HEK293 (cell line): Measurements from ENCODE around the gene PREX1.

Experiments
- CTCF ChIA-PET: fragments of 350-600 bp; formaldehyde crosslinking; extraction: SDS; loops from one replicate; lab custom pipeline; 2021; ENCODE audit warnings: antibody characterized with exemption; lab: Yijun Ruan, JAX
- POLR2A ChIA-PET: fragments of 300-600 bp; formaldehyde crosslinking; extraction: SDS; loops from one replicate; lab custom pipeline; 2020; ENCODE audit warnings: antibody characterized with exemption, inconsistent platforms; lab: Yijun Ruan, JAX
- H3K27ac ChIP-seq: fragments of 200-500 bp; sonication (Bioruptor generic); 2 replicates; pipeline ENCODE4 v1.5.1; 2014; ENCODE audit warnings: low read depth, low read length, control low read depth, inconsistent platforms; ENCODE audit errors: extremely low read depth
- H3K36me3 ChIP-seq, 2 experiments: fragments of 200-500 bp in 1 of 2; sonication (Bioruptor generic) in 1 of 2; 1 replicate in 1 of 2; 2 replicates in 1 of 2; pipeline ENCODE4 v1.5.1; 2014 to 2017; ENCODE audit warnings: inconsistent platforms in 2 of 2, low read length in 2 of 2; ENCODE audit not compliant: control insufficient read depth in 2 of 2, insufficient read depth in 1 of 2
- H3K4me1 ChIP-seq: fragments of 200-500 bp; sonication (Bioruptor generic); 2 replicates; pipeline ENCODE4 v1.5.1; 2014; ENCODE audit warnings: mild to moderate bottlenecking, low read length, inconsistent platforms; ENCODE audit not compliant: control insufficient read depth, insufficient read depth
- H3K4me3 ChIP-seq: 2 replicates; pipeline ENCODE4 v1.5.1; 2011; ENCODE audit warnings: low read depth, mild to moderate bottlenecking, control low read depth, low read length, moderate library complexity
- H3K9me3 ChIP-seq: fragments of 200-500 bp; sonication (Bioruptor generic); 2 replicates; pipeline ENCODE4 v1.5.1; 2014; ENCODE audit warnings: low read depth, low read length, inconsistent platforms; ENCODE audit not compliant: control insufficient read depth, insufficient read depth
- BCL11B ChIP-seq: fragments of 450-650 bp; formaldehyde crosslinking; IDR thresholded peaks from 2 replicates; pipeline ENCODE4 v1.5.1; 2016; ENCODE audit warnings: low read depth, missing biosample characterization, missing genetic modification characterization
- GLI4 ChIP-seq: fragments of 450-650 bp; formaldehyde crosslinking; IDR thresholded peaks from 2 replicates; pipeline ENCODE4 v1.5.1; 2016; ENCODE audit warnings: missing biosample characterization, missing genetic modification characterization
- KLF1 ChIP-seq: fragments of 450-650 bp; formaldehyde crosslinking; IDR thresholded peaks from 2 replicates; pipeline ENCODE4 v1.5.1; 2016; ENCODE audit warnings: missing biosample characterization, missing genetic modification characterization
- SCRT1 ChIP-seq: fragments of 450-650 bp; formaldehyde crosslinking; IDR thresholded peaks from 2 replicates; pipeline ENCODE4 v1.5.1; 2016; ENCODE audit warnings: missing biosample characterization, missing genetic modification characterization, borderline replicate concordance
- SP3 ChIP-seq: fragments of 450-650 bp; formaldehyde crosslinking; IDR thresholded peaks from 2 replicates; pipeline ENCODE4 v1.5.1; 2016; ENCODE audit warnings: missing biosample characterization, missing genetic modification characterization
- SP7 ChIP-seq: fragments of 450-650 bp; formaldehyde crosslinking; IDR thresholded peaks from 2 replicates; pipeline ENCODE4 v1.5.1; 2016; ENCODE audit warnings: missing biosample characterization, missing genetic modification characterization
- ZBTB17 ChIP-seq: fragments of 450-650 bp; formaldehyde crosslinking; IDR thresholded peaks from 2 replicates; pipeline ENCODE4 v1.5.1; 2016; ENCODE audit warnings: missing biosample characterization, missing genetic modification characterization
- ZFHX2 ChIP-seq: fragments of 450-650 bp; formaldehyde crosslinking; conservative IDR thresholded peaks from 2 replicates; pipeline ENCODE4 v1.5.1; 2016; ENCODE audit warnings: missing biosample characterization, missing genetic modification characterization
- ZFP37 ChIP-seq: fragments of 450-650 bp; formaldehyde crosslinking; IDR thresholded peaks from 2 replicates; pipeline ENCODE4 v1.5.1; 2016; ENCODE audit warnings: missing biosample characterization, missing genetic modification characterization
- ZNF140 ChIP-seq: fragments of 450-650 bp; formaldehyde crosslinking; IDR thresholded peaks from 2 replicates; pipeline ENCODE4 v1.5.1; 2016; ENCODE audit warnings: missing biosample characterization, missing genetic modification characterization
- ZNF155 ChIP-seq: fragments of 450-650 bp; formaldehyde crosslinking; IDR thresholded peaks from 2 replicates; pipeline ENCODE4 v1.5.1; 2016; ENCODE audit warnings: missing biosample characterization, missing genetic modification characterization
- ZNF175 ChIP-seq: fragments of 450-650 bp; formaldehyde crosslinking; IDR thresholded peaks from 2 replicates; pipeline ENCODE4 v1.5.1; 2016; ENCODE audit warnings: missing biosample characterization, missing genetic modification characterization
- ZNF24 ChIP-seq: fragments of 450-650 bp; formaldehyde crosslinking; IDR thresholded peaks from 2 replicates; pipeline ENCODE4 v1.5.1; 2016; ENCODE audit warnings: missing biosample characterization, missing genetic modification characterization
- ZNF423 ChIP-seq: fragments of 450-650 bp; formaldehyde crosslinking; IDR thresholded peaks from 2 replicates; pipeline ENCODE4 v1.5.1; 2016; ENCODE audit warnings: missing biosample characterization, missing genetic modification characterization
- ZNF558 ChIP-seq: fragments of 450-650 bp; formaldehyde crosslinking; IDR thresholded peaks from 2 replicates; pipeline ENCODE4 v1.5.1; 2016; ENCODE audit warnings: missing biosample characterization, missing genetic modification characterization
- ZNF596 ChIP-seq: fragments of 450-650 bp; IDR thresholded peaks from 2 replicates; pipeline ENCODE4 v1.5.0; 2018; ENCODE audit warnings: missing biosample characterization, mild to moderate bottlenecking, missing genetic modification characterization, moderate library complexity
- ZNF621 ChIP-seq: fragments of 450-650 bp; formaldehyde crosslinking; IDR thresholded peaks from 2 replicates; pipeline ENCODE4 v1.5.1; 2017; ENCODE audit warnings: missing biosample characterization, missing genetic modification characterization
- ZNF626 ChIP-seq: fragments of 450-650 bp; sonication (Bioruptor Pico); formaldehyde crosslinking; IDR thresholded peaks from 2 replicates; pipeline ENCODE4 v1.5.1; 2018; ENCODE audit warnings: missing biosample characterization, missing genetic modification characterization, inconsistent platforms
- TF ChIP-seq, protein P1 (sequence below): fragments of 450-650 bp; formaldehyde crosslinking; IDR thresholded peaks from 2 replicates; pipeline ENCODE4 v1.5.1; 2016; ENCODE audit warnings: missing biosample characterization, missing genetic modification characterization
- TF ChIP-seq, protein P2 (sequence below): fragments of 450-650 bp; formaldehyde crosslinking; IDR thresholded peaks from 2 replicates; pipeline ENCODE4 v1.5.1; 2016; ENCODE audit warnings: missing biosample characterization, missing genetic modification characterization
- TF ChIP-seq, protein P3 (sequence below): fragments of 450-650 bp; formaldehyde crosslinking; IDR thresholded peaks from 2 replicates; pipeline ENCODE4 v1.5.1; 2016; ENCODE audit warnings: missing biosample characterization, missing genetic modification characterization

PREX1 gene

DNA sequence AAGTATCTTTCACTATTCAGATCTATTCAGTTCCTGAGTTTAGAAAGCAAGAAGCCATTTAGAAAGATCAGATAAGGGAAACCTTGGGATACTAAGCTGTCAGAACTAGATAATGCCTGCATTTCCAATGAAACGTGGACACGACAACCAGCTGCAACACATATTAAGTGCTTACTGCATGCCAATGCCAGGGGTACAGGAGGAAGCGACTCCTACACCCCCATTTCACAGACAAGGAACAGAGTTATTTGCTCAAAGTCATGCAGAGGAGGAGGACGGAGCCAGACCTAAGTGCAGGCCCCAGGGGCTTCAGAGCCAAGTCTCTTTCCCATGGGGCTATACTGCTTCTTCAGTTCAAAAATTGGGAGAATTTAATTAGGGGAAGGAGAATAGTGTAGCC is 62.4 kb downstream of the PREX1 start:
- no peak overlapping the region for H3K4me3 ChIP-seq
- H3K36me3 ChIP-seq: no peaks in the 10 kb centered on the region
- TF ChIP-seq SCRT1 (tag by site-specific recombination) (no peak), ZNF596 (no peak), SP3 (no peak), BCL11B (tag by site-specific recombination) (no peak), ZNF24 (tag by site-specific recombination) (no peak), ZNF140 (no peak), ZFP37 (tag by site-specific recombination) (no peak), ZNF175 (tag by site-specific recombination) (no peak), ZNF621 (tag by site-specific recombination) (no peak), GLI4 (tag by site-specific recombination) (no peak)
- TF ChIP-seq, protein P1, sequence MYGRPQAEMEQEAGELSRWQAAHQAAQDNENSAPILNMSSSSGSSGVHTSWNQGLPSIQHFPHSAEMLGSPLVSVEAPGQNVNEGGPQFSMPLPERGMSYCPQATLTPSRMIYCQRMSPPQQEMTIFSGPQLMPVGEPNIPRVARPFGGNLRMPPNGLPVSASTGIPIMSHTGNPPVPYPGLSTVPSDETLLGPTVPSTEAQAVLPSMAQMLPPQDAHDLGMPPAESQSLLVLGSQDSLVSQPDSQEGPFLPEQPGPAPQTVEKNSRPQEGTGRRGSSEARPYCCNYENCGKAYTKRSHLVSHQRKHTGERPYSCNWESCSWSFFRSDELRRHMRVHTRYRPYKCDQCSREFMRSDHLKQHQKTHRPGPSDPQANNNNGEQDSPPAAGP: no peak
- CTCF ChIA-PET: interaction anchor here (0.6 kb wide), 1 partner anchor 20 kb away, joined by 3 read pairs; no protein-coding TSS in a partner anchor
- H3K27ac ChIP-seq: no peak overlapping the region
- H3K9me3 ChIP-seq: no peaks in the 10 kb centered on the region
- POLR2A ChIA-PET: interaction anchor here (0.9 kb wide), 1 partner anchor 9 kb away, joined by 3 read pairs; no protein-coding TSS in a partner anchor
- H3K4me1 ChIP-seq: no peaks in the 10 kb centered on the region

- H3K36me3 ChIP-seq: no peaks in the 10 kb centered on the region
- no peak overlapping the region for H3K27ac ChIP-seq
- ChIA-PET POLR2A (no interaction called here), CTCF (no interaction called here)
- H3K4me3 ChIP-seq: no peak overlapping the region
- no peaks in the 10 kb centered on the region for H3K4me1 ChIP-seq
- no peaks in the 10 kb centered on the region for H3K9me3 ChIP-seq
- TF ChIP-seq ZNF423 (tag by site-specific recombination) (no peak), SP7 (no peak), KLF1 (no peak), ZNF558 (tag by site-specific recombination) (no peak)
- TF ChIP-seq, protein P2, sequence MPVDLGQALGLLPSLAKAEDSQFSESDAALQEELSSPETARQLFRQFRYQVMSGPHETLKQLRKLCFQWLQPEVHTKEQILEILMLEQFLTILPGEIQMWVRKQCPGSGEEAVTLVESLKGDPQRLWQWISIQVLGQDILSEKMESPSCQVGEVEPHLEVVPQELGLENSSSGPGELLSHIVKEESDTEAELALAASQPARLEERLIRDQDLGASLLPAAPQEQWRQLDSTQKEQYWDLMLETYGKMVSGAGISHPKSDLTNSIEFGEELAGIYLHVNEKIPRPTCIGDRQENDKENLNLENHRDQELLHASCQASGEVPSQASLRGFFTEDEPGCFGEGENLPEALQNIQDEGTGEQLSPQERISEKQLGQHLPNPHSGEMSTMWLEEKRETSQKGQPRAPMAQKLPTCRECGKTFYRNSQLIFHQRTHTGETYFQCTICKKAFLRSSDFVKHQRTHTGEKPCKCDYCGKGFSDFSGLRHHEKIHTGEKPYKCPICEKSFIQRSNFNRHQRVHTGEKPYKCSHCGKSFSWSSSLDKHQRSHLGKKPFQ (tag by site-specific recombination): no peak
- TF ChIP-seq, protein P3, sequence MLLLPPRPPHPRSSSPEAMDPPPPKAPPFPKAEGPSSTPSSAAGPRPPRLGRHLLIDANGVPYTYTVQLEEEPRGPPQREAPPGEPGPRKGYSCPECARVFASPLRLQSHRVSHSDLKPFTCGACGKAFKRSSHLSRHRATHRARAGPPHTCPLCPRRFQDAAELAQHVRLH (tag by site-specific recombination): no peak
Measured at GRCh38 chr20:48763216-48763914, 64.4 kb downstream of the PREX1 start.

DNA sequence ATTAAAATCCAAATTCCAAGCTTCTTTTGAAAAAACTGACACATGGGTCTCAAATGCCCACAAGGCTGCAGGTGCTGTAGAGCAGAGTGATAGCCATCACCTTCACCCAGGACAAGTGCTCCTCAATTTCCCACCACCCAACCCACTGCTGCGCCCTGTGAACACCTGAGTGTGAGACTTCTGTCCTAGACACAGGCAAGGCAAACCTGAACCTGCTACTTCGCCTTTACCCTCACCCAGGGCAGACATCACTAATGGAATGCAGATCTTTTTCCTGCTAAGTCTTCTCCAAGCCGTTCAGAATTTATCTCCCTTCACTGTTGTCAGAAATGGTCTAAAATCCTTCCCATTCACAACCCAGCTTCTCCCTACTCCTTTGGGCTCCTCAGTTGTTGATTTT is 65.9 kb downstream of the PREX1 start:
- no peaks in the 10 kb centered on the region for H3K36me3 ChIP-seq
- H3K4me1 ChIP-seq: no peaks in the 10 kb centered on the region
- H3K27ac ChIP-seq: no peak overlapping the region
- no peaks in the 10 kb centered on the region for H3K9me3 ChIP-seq
- POLR2A ChIA-PET: no interaction called here
- TF ChIP-seq ZNF626 (tag by site-specific recombination) (no peak), ZNF155 (tag by site-specific recombination) (no peak), ZBTB17 (tag by site-specific recombination) (peak; percentile 69), ZNF140 (no peak), ZFHX2 (tag by site-specific recombination) (no peak), ZNF621 (tag by site-specific recombination) (no peak)
- TF ChIP-seq, all 188 proteins: peak for 1
- CTCF ChIA-PET: no interaction called here
- no peak overlapping the region for H3K4me3 ChIP-seq
